HepG2 (cell line): ENCODE measurements around the gene OSBPL1A.

Experiments
- BATF2 ChIP-seq: sonication (generic); formaldehyde crosslinking; IDR thresholded peaks from 2 replicates; pipeline ENCODE4 v1.8.0; 2022; ENCODE audit warnings: mild to moderate bottlenecking, missing genetic modification reagents, moderate library complexity
- BCL6 ChIP-seq: IDR thresholded peaks from 2 replicates; pipeline ENCODE4 v1.6.1; 2016; ENCODE audit warnings: missing genetic modification reagents, missing compliant biosample characterization
- CTCF ChIP-seq: sonication (generic); formaldehyde crosslinking; IDR thresholded peaks from 2 replicates; pipeline ENCODE4 v1.5.0; 2020; ENCODE audit warnings: mild to moderate bottlenecking, missing genetic modification reagents, moderate library complexity
- HBP1 ChIP-seq: IDR thresholded peaks from 2 replicates; pipeline ENCODE4 v1.6.1; 2016; ENCODE audit warnings: low read depth, control low read depth
- KDM5A ChIP-seq: fragments of 200-600 bp; sonication (generic); IDR thresholded peaks from 2 replicates; pipeline ENCODE4 v1.7.0; 2018; ENCODE audit warnings: antibody characterized with exemption, mild to moderate bottlenecking, low read length, borderline replicate concordance
- PHF8 ChIP-seq: sonication (generic); formaldehyde crosslinking; IDR thresholded peaks from 2 replicates; pipeline ENCODE4 v1.5.0; 2020; ENCODE audit warnings: missing genetic modification reagents
- STAT6 ChIP-seq: sonication (generic); formaldehyde crosslinking; IDR thresholded peaks from 2 replicates; pipeline ENCODE4 v1.4.0; 2020; ENCODE audit warnings: missing genetic modification reagents, mild to moderate bottlenecking, borderline replicate concordance
- TP53 ChIP-seq: sonication (generic); formaldehyde crosslinking; conservative IDR thresholded peaks from 2 replicates; pipeline ENCODE4 v1.4.0; 2020; ENCODE audit warnings: missing genetic modification reagents
- ZNF446 ChIP-seq: sonication (generic); formaldehyde crosslinking; IDR thresholded peaks from 2 replicates; pipeline ENCODE4 v1.5.0; 2020; ENCODE audit warnings: mild to moderate bottlenecking, missing genetic modification reagents

GRCh38 chr18:24121625-24122024 is 276.0 kb downstream of the OSBPL1A start:
- TF ChIP-seq CTCF (CRISPR knock-in tag) (no peak), BCL6 (CRISPR knock-in tag) (no peak), BATF2 (CRISPR knock-in tag) (no peak), HBP1 (CRISPR knock-in tag) (no peak), ZNF446 (CRISPR knock-in tag) (no peak), PHF8 (CRISPR knock-in tag) (no peak), STAT6 (no peak), TP53 (no peak), KDM5A (no peak)
